K562 (cell line): ENCODE data around the gene AKAP12. TPM values are rescaled to one million over a fixed set of nuclear protein-coding genes. Genes with fewer than 3 reads are reported as not detected.

Source experiments
- ATAC-seq: fragments of 200-7000 bp; cut with Tn5 transposase; 3 replicates; pipeline ENCODE4 v1.9.1; 2020; ENCODE audit warnings: moderate library complexity
- BruUV-seq: library from RNA; stranded (reverse); fragments of 400-500 nt; replicated peaks from 2 replicates; lab custom pipeline; 2021; lab: Mats Ljungman, UMichigan
- CTCF ChIA-PET: fragments of 300-600 bp; formaldehyde crosslinking; extraction: SDS; loops from one replicate; lab custom pipeline; 2021; ENCODE audit warnings: low intra/inter-chr PET ratio; lab: Yijun Ruan, JAX
- POLR2A ChIA-PET: fragments of 300-600, 350-650 bp; sonication (Branson Sonifier 250); formaldehyde crosslinking; extraction: SDS; loops from one replicate; lab custom pipeline; 2021; ENCODE audit warnings: antibody characterized with exemption, inconsistent platforms; lab: Yijun Ruan, JAX
- DNase-seq, 4 experiments: peaks; one replicate each; pipeline versions ENCODE4 v3.0.0 to v3.0.0-alpha.2; 2011 to 2018; ENCODE audit warnings: low spot score in 3 of 4, mixed read lengths in 3 of 4; ENCODE audit errors: extremely low read depth in 1 of 4
- FAIRE-seq: peaks from 2 replicates; lab custom pipeline; 2011; peaks lifted over from hg19 to GRCh38; lab: Jason Lieb, UNC
- H2AFZ ChIP-seq: 2 replicates; pipeline ENCODE4 v1.6.0; 2011; ENCODE audit warnings: low read depth, low read length, control low read depth, inconsistent platforms
- H3K27ac ChIP-seq: fragments of 200-600 bp; 3 replicates; pipeline ENCODE4 v1.8.0; 2011; ENCODE audit warnings: low read depth, mild to moderate bottlenecking, control low read depth, inconsistent platforms, low read length, moderate library complexity, mixed read lengths; ENCODE audit errors: extremely low read depth
- H3K27me3 ChIP-seq, 2 experiments: fragments of 300-600 bp in 1 of 2; 2 replicates in 1 of 2; 3 replicates in 1 of 2; pipeline versions ENCODE4 v1.6.0 to v1.8.0; 2011; ENCODE audit warnings: inconsistent platforms in 2 of 2, low read length in 2 of 2, mild to moderate bottlenecking in 1 of 2, mixed read lengths in 1 of 2, moderate library complexity in 1 of 2; ENCODE audit not compliant: control insufficient read depth in 2 of 2, insufficient read depth in 2 of 2
- H3K36me3 ChIP-seq: fragments of 300-600 bp; 3 replicates; pipeline ENCODE4 v1.8.0; 2011; ENCODE audit warnings: mild to moderate bottlenecking, low read length, inconsistent platforms; ENCODE audit not compliant: control insufficient read depth, insufficient read depth
- H3K4me1 ChIP-seq, 2 experiments: fragments of 200-600 bp in 1 of 2; replicated peaks in 1 of 2; 2 replicates in 1 of 2; 3 replicates in 1 of 2; pipeline versions ENCODE4 v1.5.1 to v1.8.0; 2011; ENCODE audit warnings: inconsistent platforms in 2 of 2, low read length in 2 of 2, mild to moderate bottlenecking in 1 of 2, mixed read lengths in 1 of 2, moderate library complexity in 1 of 2; ENCODE audit not compliant: control insufficient read depth in 2 of 2, insufficient read depth in 2 of 2
- H3K4me2 ChIP-seq: 2 replicates; pipeline ENCODE4 v1.6.1; 2011; ENCODE audit warnings: low read length, control low read depth, inconsistent platforms, mixed read lengths; ENCODE audit not compliant: insufficient read depth
- H3K4me3 ChIP-seq: fragments of 200-600 bp; sonication (generic), shearing (Covaris generic); 2 replicates; pipeline ENCODE4 v1.5.1; 2016; ENCODE audit warnings: control low read depth, inconsistent platforms
- H3K79me2 ChIP-seq: fragments of 200-600 bp; 3 replicates; pipeline ENCODE4 v1.8.0; 2011; ENCODE audit warnings: low read length, inconsistent platforms; ENCODE audit not compliant: control insufficient read depth, insufficient read depth
- H3K9ac ChIP-seq, 2 experiments: 2 replicates each; pipeline versions ENCODE4 v1.6.0 to v1.6.1; 2011; ENCODE audit warnings: low read depth in 2 of 2, low read length in 2 of 2, control low read depth in 1 of 2, inconsistent platforms in 1 of 2, mild to moderate bottlenecking in 1 of 2, mixed read lengths in 1 of 2; ENCODE audit not compliant: insufficient read depth in 1 of 2
- H3K9me1 ChIP-seq: one replicate; pipeline ENCODE4 v1.6.0; 2011; ENCODE audit warnings: inconsistent platforms, mild to moderate bottlenecking, low read length, moderate library complexity; ENCODE audit not compliant: control insufficient read depth, insufficient read depth
- H3K9me3 ChIP-seq: replicated peaks from 2 replicates; pipeline ENCODE4 v1.5.1; 2011; ENCODE audit warnings: low read depth, low read length, inconsistent platforms; ENCODE audit not compliant: control insufficient read depth, insufficient read depth
- H4K20me1 ChIP-seq: replicated peaks from 2 replicates; pipeline ENCODE4 v1.6.1; 2011; ENCODE audit warnings: low read length, inconsistent platforms, mixed read lengths; ENCODE audit not compliant: control insufficient read depth, insufficient read depth
- EGR1 ChIP-seq: fragments of 450-650 bp; conservative IDR thresholded peaks from 2 replicates; pipeline ENCODE4 v1.6.1; 2017; ENCODE audit warnings: mild to moderate bottlenecking
- PRDM10 ChIP-seq: fragments of 450-650 bp; IDR thresholded peaks from 2 replicates; pipeline ENCODE4 v1.6.1; 2018; ENCODE audit not compliant: partially characterized antibody
- SPI1 ChIP-seq: IDR thresholded peaks from 2 replicates; pipeline ENCODE4 v1.6.1; 2011; ENCODE audit warnings: low read depth, low read length, control low read depth, borderline replicate concordance
- WGBS: fragments of 100-300 bp; shearing (Covaris generic); methylation state at CpG from one replicate; pipeline ENCODE4 v1.1.6; 2016; ENCODE audit warnings: low coverage, mixed read lengths; ENCODE audit not compliant: insufficient coverage; ENCODE audit errors: missing lambda C conversion rate; 5-methylcytosine and 5-hydroxymethylcytosine counted together
- in situ Hi-C: fragments of 300-500 bp; cut with MboI; formaldehyde crosslinking; loops from 4 replicates; pipeline ENCODE4 v1.15.0; 2018; ENCODE audit warnings: inconsistent platforms, mixed read lengths
- intact Hi-C: fragments of 100-400 bp; cut with micrococcal nuclease; formaldehyde crosslinking; loops from 2 replicates; pipeline ENCODE4 v1.14.2; 2022
- polyA plus RNA-seq, 8 experiments: library from polyadenylated mRNA; depleted of rRNA in 4 of 8; stranded (reverse) in 5 of 8; unstranded in 3 of 8; fragments of >200 nt; fragmentation: Nextera tagmentation in 2 of 8; fragmentation: Illumina TruSeq in 1 of 8; extraction: Ambion mirVana in 2 of 8; extraction: Trizol in 1 of 8; gene quantifications; 2 replicates each; pipeline versions ENCODE4 v1.2.1 to v1.2.3, GENCODE V29; 2011 to 2014; ENCODE audit warnings: inconsistent platforms in 1 of 8, missing spikeins in 1 of 8
- total RNA-seq, 7 experiments: library from RNA; depleted of rRNA in 6 of 7; stranded (reverse); fragments of >200 nt in 6 of 7; fragmentation: Illumina TruSeq in 2 of 7; extraction: Trizol in 2 of 7; gene quantifications; 2 replicates each; pipeline versions ENCODE4 v1.2.1 to v1.2.3, GENCODE V29; 2011 to 2021; ENCODE audit warnings: low replicate concordance in 1 of 7

Gene AKAP12
- total and polyA plus RNA-seq, 9 of the 15 experiments (the other 6 are each of a cell fraction or from before 2014, with no cell fraction given), result 0.08 to 2.0 (median 0.62) TPM

GRCh38 chr6:151322570-151322969 is 82.8 kb downstream of the AKAP12 start:
- no peaks in the 10 kb centered on the region for H3K36me3 ChIP-seq
- no peak overlapping the region for H3K4me2 ChIP-seq
- DNase-seq, result peak in 3 of 4 experiments; percentile 19 to 32 (median 30)
- intact Hi-C loops (loop anchor here (5.0 to 10.0 kb wide), 2 partner anchors 155 to 208 kb away; no protein-coding TSS in a partner anchor), in situ Hi-C loops (no loop called here)
- 3% methylated on average over 9 of the region's 9 CpGs for WGBS
- H2AFZ ChIP-seq, result no peak overlapping the region
- H3K79me2 ChIP-seq, result no peaks in the 10 kb centered on the region
- 0 out of 4 replicates have a peak overlapping the region, but pooled peaks of 1 of the 2 experiments have one; percentile 4 for H3K9ac ChIP-seq
- peaks cover 0 to 6% of the 10 kb centered on the region in 2 experiments; a peak in 2 of 5 replicates for H3K4me1 ChIP-seq
- ChIA-PET CTCF (interaction anchor here (1.4 kb wide), 1 partner anchor 308 kb away, joined by 3 read pairs; no protein-coding TSS in a partner anchor), POLR2A (interaction anchor here (0.9 to 1.4 kb wide), 2 partner anchors 12 to 13 kb away, joined by 3 to 5 read pairs; no protein-coding TSS in a partner anchor)
- peaks cover 30 to 49% of the 10 kb centered on the region in 2 experiments for H3K27me3 ChIP-seq
- H4K20me1 ChIP-seq, result no peaks in the 10 kb centered on the region
- H3K27ac ChIP-seq, result no peak overlapping the region
- no peaks in the 10 kb centered on the region for H3K9me1 ChIP-seq
- FAIRE-seq, result no peak
- TF ChIP-seq SPI1 (no peak), PRDM10 (no peak), EGR1 (peak; percentile 81)
- no peaks in the 10 kb centered on the region for H3K9me3 ChIP-seq
- no peak overlapping the region for H3K4me3 ChIP-seq
- no TSS peak for BruUV-seq
- peak; percentile 23; the same call in 1 of the 3 replicates for ATAC-seq
